GM12801 (cell line): Measurements from ENCODE around the gene VPS13A.

ENCODE experiments used
- CTCF ChIP-seq: IDR thresholded peaks from one replicate; pipeline ENCODE4 v1.5.1; 2011; ENCODE audit warnings: control low read depth; ENCODE audit not compliant: insufficient read length; ENCODE audit errors: extremely low read depth

VPS13A gene

GRCh38 chr9:77224746-77225312 lies 47.5 kb downstream of the VPS13A start:
- no peak for TF ChIP-seq CTCF

- no peak for TF ChIP-seq CTCF
Observed at GRCh38 chr9:77236693-77237092, 59.4 kb downstream of the VPS13A start.

GRCh38 chr9:77237896-77238295 lies 60.6 kb downstream of the VPS13A start:
- TF ChIP-seq CTCF: no peak

- TF ChIP-seq CTCF: no peak
Observed at GRCh38 chr9:77251050-77251449, 73.7 kb downstream of the VPS13A start.

GRCh38 chr9:77257275-77257674 lies 79.9 kb downstream of the VPS13A start:
- no peak for TF ChIP-seq CTCF

GRCh38 chr9:77261605-77262004 lies 84.3 kb downstream of the VPS13A start:
- TF ChIP-seq CTCF: no peak

GRCh38 chr9:77271023-77271690 lies 93.8 kb downstream of the VPS13A start:
- TF ChIP-seq CTCF: no peak
